Raji (cell line): ENCODE measurements around the gene TINAG.

Experiments used
- POLR2A ChIP-seq: IDR thresholded peaks from 2 replicates; pipeline ENCODE4 v1.6.1; 2011; ENCODE audit warnings: low read depth, low read length, control low read depth; ENCODE audit not compliant: insufficient read depth

The TINAG gene

DNA sequence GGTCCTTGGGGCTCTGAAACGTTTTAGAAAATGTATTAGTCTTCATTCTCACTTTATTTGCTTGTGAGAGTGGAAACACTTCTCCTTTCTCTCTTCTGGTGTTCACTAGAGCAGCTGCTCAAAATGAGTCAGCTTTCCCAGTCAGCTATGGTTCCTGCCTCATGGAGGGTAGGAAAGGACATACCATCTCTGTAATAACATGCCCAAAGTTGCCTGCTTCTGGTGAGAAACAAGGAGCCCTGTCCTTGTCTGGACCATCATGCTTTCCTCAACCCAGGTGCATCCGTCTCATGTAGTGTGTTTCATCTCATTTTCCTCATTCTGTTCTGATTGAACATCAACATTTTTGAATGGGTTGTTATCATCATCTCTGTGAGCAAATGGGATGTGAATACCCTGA is 17.1 kb upstream of the TINAG start:
- TF ChIP-seq POLR2A = no peak

DNA sequence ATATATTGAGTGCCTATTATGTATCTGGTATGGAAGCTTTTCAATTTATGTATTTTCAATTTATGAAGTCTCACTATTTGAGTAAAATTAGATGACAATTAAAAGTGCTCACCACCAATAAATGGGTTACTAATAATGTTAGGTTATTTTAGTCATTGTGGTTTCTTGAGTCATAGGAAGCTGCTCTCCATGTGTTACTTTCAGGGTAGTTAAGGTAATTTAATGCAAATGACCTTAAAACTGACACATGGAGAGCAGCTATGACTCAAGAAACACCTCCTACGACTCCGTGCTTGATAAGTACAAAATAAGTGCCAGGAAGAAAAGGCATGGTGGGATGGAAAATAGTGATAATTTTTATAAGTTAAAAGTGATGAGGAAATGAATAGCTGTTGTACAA is 16.5 kb upstream of the TINAG start:
- no peak for TF ChIP-seq POLR2A

DNA sequence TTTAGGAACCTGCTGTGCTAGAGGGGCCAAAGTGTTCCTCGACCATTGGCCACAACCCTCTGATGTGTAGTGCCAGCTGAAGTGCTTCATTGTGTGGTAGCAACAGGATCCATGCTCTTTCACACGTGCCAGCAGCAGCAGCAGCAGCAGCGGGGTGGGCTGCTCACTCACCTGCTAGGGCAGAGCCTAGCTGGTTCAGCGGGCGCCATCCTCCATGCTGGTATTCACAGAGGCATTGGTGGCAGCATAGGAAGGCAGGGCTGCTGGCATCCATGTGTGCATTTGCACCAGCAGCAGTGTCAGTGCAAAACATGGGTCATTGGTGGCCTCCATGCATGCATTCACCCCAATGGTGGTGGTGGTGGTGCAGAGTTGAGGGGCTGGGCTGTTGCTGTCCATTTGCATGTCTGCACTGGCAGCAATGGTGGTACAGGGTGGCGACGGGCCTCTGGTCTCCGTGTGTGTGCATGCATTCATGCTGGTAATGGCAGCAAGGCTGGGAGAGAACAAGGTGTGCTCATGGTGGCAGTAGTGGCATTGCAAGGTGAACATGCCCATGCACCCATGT is 13.2 kb upstream of the TINAG start:
- no peak for TF ChIP-seq POLR2A

DNA sequence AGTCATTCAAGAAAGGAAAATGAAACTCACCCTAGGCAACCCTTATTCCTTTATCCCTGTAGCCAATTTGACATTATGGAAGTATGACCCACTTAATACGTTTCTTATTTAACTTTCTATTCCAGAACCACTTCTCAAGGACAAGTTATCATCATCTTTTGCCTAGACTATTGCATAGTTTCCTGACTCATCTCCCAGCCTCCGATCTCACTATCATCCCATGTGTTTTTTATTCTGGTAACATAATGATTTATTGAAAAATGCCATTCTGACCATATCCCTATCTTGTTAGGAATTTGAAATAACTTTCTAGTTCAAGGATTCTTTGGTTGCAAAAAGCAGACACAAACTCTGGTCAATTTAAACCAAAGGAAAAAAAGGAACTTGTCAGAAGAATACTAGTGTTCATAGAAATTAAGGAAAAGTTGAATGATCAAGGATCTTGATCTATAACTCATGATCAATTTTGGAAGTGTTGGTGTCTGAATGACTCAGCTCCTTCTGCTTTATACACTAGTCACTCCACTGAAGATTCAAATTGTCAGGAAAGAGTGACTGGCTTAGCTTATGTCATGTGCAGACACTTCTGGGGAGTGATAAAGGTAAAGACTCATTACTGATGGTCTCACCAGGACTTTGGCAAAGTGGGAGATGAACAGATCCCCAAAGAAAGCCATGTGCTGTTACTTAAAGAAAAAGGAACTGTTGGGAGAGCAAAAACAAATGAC is 8.5 kb upstream of the TINAG start:
- no peak for TF ChIP-seq POLR2A

DNA sequence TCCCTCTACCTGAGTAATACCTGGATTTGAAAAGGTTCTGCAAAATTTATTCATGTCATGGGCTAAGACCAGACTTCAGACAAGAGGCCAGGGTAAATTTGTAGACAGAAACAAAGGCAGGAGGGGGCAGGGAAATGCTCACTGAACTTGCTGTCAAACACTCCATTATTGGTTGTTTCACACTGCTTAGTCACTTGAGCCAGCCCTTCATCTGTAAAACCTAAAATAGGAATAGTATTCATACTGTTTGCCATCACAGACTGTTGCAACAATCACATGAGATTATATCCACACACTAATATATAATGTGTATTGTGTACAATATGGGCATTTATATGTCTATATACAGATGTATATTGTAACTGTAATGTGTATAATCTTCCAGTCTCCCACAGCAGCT is 6.5 kb upstream of the TINAG start:
- TF ChIP-seq POLR2A = no peak

DNA sequence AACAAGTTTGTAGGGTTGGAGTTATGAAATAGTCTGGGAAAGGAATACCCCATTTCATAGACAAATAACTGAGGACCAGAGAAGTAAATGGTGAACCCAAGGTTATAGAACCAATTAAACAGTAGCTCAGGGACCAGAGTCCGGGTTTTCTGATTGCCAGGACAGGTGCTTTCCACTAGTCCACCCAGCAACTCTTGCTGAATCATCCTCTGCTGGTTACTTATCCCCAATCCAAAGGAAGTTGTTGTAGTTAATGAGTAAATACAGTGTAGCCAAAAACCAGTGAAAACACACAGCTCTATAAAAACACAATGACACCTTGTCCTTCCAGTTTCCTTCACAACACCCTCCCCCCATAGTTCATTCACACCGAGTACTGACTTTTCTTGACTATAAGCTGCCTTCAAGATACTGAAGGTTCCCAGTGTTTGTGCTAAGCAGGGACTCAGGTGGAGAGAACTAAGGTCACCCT is 766 bp upstream of the TINAG start:
- TF ChIP-seq POLR2A = no peak

DNA sequence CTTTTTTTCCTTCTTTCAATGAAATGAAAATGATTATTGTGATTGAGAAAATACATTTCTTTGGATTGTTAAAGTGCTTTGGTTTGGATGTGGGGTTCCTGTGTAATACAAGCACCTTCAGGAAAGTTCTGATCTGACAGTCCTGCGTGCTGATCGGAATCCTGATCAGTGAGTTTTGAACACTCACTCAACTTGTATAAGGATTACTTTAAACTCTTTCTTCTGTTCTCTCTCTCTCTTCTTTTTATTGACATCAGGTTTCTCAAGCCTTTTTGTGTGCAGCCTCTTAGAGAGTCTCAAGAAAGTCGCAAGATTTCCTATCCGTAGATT is 710 bp downstream of the TINAG start:
- no peak for TF ChIP-seq POLR2A

DNA sequence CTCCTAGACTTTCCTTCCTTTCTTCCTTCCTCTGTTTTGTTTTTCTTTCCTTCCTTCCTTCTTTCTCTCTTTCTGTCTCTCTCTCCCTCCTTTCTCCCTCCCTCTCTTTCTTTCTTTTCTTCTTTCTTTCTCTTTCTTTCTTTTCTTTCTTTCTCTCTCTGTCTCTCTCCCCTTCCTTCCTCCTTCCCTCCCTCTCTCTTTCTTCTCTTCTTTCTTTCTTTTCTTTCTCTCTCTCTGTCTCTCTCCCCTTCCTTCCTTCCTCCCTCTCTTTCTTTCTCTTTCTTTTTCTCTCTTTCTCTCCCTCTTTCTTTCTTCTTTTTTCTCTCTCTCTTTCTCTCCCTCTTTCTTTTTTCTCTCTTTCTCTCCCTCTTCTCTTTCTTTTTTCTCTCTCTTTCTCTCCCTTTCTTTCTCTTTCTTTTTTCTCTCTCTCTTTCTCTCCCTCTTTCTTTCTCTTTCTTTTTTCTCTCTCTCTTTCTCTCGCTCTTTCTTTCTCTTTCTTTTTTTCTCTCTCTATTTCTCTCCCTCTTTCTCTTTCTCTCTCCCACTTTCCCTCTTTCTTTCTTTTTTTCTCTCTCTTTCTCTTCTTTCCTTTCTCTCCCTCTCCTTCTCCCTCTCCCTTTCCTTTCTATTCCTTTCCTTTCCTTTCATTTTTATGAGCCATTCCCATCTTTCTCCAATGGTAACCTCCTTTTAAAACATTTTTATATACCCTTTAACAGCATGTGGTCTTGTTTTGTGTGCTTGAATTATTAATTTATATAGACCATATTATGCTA is 2.3 kb downstream of the TINAG start:
- TF ChIP-seq POLR2A = no peak

DNA sequence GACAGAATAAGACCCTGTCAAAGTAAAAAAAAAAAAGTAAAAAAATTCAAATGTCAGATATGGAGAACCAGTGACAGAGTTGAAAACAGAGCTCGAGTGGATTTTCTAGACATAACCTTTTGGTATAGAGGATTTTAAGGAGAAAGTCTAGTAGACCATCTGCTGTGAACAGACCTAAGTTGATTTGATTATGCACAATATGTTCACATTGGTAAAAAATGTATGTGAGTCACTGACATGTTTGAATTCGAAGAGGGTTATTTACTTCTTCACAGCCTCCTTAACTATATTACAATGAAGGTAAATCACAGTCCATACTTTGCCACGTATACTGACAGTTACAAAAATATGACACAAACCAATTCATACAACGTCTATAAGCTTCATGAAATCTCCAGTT is 7.4 kb downstream of the TINAG start:
- TF ChIP-seq POLR2A = no peak

DNA sequence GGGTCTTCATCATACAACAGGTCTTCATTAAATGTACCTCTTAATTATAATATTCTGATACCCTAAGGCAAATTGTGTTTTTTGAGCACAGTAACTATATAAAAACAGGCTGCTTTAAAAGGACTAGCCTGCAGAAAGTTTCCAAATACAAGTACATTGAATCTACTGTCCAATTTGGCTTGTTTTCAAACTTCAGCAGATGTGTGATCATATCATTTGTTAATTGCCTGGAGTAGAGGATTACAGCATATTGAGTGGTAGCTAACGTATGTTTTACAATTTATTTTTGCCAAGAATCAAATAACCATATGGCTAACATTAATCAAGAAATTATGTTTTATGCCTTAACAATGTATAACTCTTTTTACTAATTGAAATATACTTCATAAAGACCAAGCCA is 12.6 kb downstream of the TINAG start:
- no peak for TF ChIP-seq POLR2A

DNA sequence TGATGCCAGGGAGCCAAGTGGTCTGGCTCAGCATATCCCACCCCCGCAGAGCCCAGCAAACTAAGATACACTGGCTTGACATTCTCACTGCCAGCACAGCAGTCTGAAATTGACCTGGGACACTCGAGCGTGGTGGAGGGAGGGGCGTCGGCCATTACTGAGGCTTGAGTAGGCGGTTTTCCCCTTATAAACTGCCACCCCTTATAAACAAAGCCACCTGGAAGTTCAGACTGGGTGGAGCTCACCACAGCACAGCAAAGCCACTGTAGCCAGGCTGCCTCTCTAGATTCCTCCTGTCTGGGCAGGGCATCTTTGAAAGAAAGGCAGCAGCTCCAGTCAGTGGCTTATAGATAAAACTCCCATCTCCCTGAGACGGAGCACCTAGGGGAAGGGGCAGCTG is 19.4 kb downstream of the TINAG start:
- TF ChIP-seq POLR2A = no peak

DNA sequence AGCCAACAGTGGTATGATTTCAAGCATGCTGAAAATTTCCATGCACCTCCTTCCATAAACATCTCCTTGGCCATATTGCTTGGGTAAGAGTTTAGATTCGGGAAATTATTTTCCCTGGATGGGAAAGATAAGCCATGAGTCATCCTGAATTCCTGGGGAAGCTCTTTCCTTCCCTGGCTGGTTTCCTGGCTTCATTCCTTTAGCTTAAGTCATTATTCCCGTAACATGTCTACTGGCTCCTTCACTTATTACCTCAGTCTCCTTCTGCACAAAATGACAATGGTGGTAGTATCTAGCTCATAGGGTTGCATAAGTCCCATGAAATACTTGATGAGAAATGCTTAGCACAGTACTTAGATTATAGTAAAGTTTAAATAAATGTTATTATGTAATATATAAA is 27.6 kb downstream of the TINAG start:
- no peak for TF ChIP-seq POLR2A

DNA sequence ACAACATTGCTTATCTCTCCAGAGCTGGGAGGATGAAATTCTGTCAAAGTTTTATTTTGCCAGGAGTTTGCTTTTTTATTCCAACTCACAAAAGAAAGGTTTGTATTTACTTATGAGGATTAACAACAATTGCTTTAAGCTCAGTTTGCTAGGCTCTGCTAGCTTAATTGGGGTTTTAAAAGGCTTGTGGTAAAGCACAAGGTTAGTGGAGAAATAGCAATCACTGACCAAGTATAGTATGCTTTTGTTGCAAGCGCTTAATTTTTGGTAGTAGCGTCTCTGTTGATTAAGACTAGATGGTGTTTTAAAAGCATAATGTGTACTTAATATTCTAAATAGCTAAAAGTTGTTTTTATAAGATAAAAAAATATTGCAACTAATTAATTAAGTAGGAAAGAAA is 45.7 kb downstream of the TINAG start:
- TF ChIP-seq POLR2A = no peak

DNA sequence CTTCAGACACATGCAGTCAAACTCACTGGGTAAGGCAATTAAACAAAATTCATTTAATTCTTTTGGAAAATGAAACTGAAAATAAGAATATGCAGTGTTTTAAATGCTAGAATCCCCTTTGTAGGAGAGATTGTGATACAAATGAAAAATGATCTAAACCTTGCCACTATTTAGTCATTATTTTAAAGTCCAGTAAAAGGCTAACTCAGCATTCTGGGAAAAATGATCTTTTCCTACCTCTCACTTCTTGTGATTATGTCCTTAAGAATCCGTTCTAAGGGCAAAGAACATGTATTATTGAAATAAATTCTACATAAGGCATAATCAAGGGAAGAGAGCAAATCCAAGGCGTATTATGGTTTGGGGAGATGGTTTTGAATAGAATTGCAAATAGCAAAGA is 46.4 kb downstream of the TINAG start:
- no peak for TF ChIP-seq POLR2A

DNA sequence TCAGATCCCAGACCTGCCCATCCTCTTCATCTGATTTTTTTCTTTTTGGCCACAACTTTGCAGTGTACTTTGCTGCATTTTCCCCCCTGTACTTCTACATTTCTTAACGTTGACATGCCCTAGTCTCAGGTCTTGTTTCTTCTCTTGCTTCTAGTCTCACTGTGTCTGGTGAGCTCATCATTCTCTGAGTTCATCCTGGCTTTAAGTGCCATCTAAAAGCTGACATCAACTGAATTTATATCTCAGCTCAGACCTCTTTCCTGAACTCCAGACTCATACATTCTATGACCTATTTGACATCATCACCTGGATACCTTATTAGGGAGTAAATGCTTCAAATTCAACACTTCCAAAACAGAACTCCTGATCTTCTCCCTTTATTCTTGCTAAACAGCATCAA is 48.9 kb downstream of the TINAG start:
- TF ChIP-seq POLR2A = no peak

DNA sequence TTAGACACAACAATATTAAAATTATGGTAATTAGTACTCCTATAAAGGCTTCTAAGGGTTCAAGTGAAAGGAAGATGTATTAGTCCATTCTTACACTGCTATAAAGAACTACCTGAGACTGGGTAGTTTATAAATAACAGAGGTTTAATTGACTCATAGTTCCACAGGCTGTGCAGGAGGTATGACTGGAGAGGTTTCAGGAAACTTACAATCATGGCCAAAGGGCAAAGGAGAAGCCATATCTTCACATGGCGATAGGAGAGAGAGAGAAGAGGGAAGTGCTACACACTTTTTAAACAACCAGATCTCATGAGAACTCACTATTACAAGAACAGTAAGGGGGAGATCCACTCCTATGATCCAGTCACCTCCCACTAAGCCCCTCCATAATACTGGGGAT is 52.9 kb downstream of the TINAG start:
- no peak for TF ChIP-seq POLR2A
